NK-92 (cell line): ENCODE data around the gene KIF3B.
"Not testable (repeated sequence)": the region's sequence is repeated elsewhere in the genome, so short reads cannot be mapped to it uniquely, and the experiment has no call there.

Experiments used
- DNase-seq: peaks from one replicate; lab custom pipeline; 2025; ENCODE audit not compliant: unreplicated experiment; lab: John Stamatoyannopoulos, UW

KIF3B gene

GRCh38 chr20:32382102-32382950 is 104.9 kb downstream of the KIF3B start:
- no peak for DNase-seq

DNA sequence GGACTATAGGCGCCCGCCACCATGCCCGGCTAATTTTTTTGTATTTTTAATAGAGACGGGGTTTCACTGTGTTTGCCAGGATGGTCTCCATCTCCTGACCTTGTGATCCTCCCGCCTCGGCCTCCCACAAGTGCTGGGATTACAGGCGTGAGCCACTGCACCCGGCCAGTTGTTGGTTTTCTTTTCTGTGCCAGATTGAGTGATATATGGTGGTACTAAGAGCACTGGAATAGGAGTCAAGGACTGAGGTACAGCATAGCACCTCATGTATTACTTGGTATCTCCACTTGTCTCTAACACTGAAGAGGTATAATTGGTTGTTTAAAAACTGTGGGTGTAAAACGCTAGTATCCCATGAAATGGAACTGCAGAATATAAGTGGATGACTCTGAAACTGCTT is 106.0 kb downstream of the KIF3B start:
- DNase-seq, result not testable (repeated sequence)
